Esophagus squamous epithelium (tissue), 5 donors: Measurements from ENCODE around the gene SAMD3. TPM values are rescaled to one million over a fixed set of nuclear protein-coding genes. Genes with fewer than 3 reads are reported as not detected.

Experiments used
- DNase-seq: peaks from one replicate; lab custom pipeline; 2025; lab: John Stamatoyannopoulos, UW
- H3K27ac ChIP-seq, 4 donors: fragments of 200-600 bp; sonication (generic); one replicate each; pipeline ENCODE4 v1.5.1; 2016 to 2019; ENCODE audit warnings: mild to moderate bottlenecking in 1 of 4
- H3K27me3 ChIP-seq, 4 donors: fragments of 200-600 bp; sonication (generic); 1 replicate in 3 of 4; 2 replicates in 1 of 4; pipeline versions ENCODE4 v1.5.1 to v1.6.0; 2017 to 2021; ENCODE audit warnings: antibody characterized with exemption in 1 of 4
- H3K36me3 ChIP-seq, 3 donors: fragments of 200-600 bp; sonication (generic); one replicate each; pipeline ENCODE4 v1.5.1; 2016 to 2019
- H3K4me1 ChIP-seq, 3 donors: fragments of 200-600 bp; sonication (generic); one replicate each; pipeline ENCODE4 v1.5.1; 2017 to 2019
- H3K4me3 ChIP-seq, 4 donors: fragments of 200-600 bp; sonication (generic); 1 replicate in 3 of 4; 2 replicates in 1 of 4; pipeline ENCODE4 v1.5.1; 2016 to 2019; ENCODE audit warnings: mild to moderate bottlenecking in 2 of 4, moderate library complexity in 1 of 4
- H3K9me3 ChIP-seq, 3 donors: fragments of 200-600 bp; sonication (generic); one replicate each; pipeline ENCODE4 v1.5.1; 2016 to 2019
- POLR2A ChIP-seq, 4 donors: fragments of 450-650 bp; IDR thresholded peaks; one replicate each; pipeline ENCODE4 v1.6.1; 2017; ENCODE audit warnings: antibody characterized with exemption in 4 of 4, mild to moderate bottlenecking in 4 of 4, moderate library complexity in 3 of 4
- WGBS, 2 donors: methylation state at CpG; one replicate each; pipeline ENCODE4 v1.1.5; 2018; 5-methylcytosine and 5-hydroxymethylcytosine counted together
- intact Hi-C: fragments of 100-400 bp; cut with DNase I; formaldehyde crosslinking; loops from one replicate; pipeline ENCODE4 v1.15.0; 2022
- total RNA-seq, 4 donors: library from RNA; depleted of rRNA; stranded (reverse); fragments of >200 nt; gene quantifications; one replicate each; pipeline ENCODE4 v1.1.0, GENCODE V29; 2016
- TF ChIP-seq, protein P1 (sequence below), 6 experiments: fragments of 450-650 bp in 4 of 6; fragments of 200-600 bp in 2 of 6; sonication (generic) in 2 of 6; IDR thresholded peaks; one replicate each; pipeline ENCODE4 v1.5.1; 2016 to 2019; ENCODE audit warnings: antibody characterized with exemption in 6 of 6, mild to moderate bottlenecking in 4 of 6, moderate library complexity in 4 of 6
- donor health status: DM: yes; HTN: yes; CAD: no.

SAMD3 gene
- total RNA-seq, 4 donors from 2014 or later = 0.12 to 3.8 (median 0.67) TPM

DNA sequence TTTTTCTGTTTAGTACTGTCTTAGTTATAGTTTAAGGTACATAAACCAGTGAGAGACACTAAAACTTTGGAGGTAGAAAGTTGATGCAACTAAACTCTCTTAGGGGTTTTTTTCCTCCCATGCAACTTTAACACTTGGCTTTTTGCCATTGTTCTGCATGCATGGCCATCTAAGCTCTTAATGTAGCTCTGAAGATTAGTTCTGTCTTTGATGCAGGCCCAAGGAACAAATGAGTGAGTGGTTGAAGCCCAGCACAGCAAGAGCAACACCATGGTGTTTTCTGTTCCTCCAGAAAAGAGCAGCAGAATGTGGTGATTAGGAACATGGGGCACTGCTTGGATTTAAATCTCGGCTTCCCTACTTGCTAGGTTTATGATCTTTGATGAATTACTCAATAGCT lies 115.0 kb downstream of the SAMD3 start:
- TF ChIP-seq, protein P1, sequence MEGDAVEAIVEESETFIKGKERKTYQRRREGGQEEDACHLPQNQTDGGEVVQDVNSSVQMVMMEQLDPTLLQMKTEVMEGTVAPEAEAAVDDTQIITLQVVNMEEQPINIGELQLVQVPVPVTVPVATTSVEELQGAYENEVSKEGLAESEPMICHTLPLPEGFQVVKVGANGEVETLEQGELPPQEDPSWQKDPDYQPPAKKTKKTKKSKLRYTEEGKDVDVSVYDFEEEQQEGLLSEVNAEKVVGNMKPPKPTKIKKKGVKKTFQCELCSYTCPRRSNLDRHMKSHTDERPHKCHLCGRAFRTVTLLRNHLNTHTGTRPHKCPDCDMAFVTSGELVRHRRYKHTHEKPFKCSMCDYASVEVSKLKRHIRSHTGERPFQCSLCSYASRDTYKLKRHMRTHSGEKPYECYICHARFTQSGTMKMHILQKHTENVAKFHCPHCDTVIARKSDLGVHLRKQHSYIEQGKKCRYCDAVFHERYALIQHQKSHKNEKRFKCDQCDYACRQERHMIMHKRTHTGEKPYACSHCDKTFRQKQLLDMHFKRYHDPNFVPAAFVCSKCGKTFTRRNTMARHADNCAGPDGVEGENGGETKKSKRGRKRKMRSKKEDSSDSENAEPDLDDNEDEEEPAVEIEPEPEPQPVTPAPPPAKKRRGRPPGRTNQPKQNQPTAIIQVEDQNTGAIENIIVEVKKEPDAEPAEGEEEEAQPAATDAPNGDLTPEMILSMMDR (IDR thresholded peaks at IDR 0.05) = no peak
- no peak for TF ChIP-seq POLR2A (IDR thresholded peaks at IDR 0.05)
- H3K4me1 ChIP-seq = no peaks in the 10 kb centered on the region
- no peak for DNase-seq
- 87% methylated on average over 1 of the region's 1 CpG for WGBS, 2 donors
- H3K27ac ChIP-seq = no peak overlapping the region
- no peaks in the 10 kb centered on the region for H3K9me3 ChIP-seq
- no peaks in the 10 kb centered on the region for H3K27me3 ChIP-seq
- H3K36me3 ChIP-seq = no peaks in the 10 kb centered on the region
- intact Hi-C loops = no loop called here
- no peak overlapping the region for H3K4me3 ChIP-seq

DNA sequence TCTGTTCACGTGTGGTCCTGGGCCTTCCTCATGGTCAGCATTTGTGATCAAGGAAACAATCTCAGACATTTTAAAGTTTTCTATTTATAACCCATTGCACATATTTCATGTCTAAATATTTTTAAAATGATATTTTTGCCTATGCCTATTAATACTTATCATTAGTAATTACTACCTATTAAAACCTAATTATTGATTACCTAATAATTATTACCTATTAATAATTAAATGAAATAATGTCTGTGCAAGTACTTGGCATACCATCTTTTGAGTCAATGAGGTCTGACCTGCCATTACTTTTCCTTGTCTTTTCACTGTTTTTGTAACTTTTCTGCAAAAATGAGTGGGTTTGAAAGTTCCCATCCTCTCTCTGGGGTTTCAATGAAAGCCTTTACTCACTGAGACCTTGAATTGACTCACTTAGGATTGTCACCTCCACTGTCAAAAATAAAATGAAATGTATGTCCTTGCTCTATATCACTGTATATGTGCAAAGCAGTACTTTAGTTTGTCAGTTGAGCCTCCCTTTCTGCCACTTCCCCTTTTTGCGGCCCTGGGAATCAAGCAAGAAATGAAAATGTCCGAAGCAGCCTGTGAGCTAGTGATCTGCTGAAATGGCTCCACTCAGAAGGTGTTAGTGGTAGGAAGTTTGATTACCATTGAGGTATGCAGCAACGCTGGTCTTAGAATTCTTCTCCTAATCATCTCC lies 116.6 kb downstream of the SAMD3 start:
- no peak for TF ChIP-seq POLR2A (IDR thresholded peaks at IDR 0.05)
- TF ChIP-seq, protein P1 (IDR thresholded peaks at IDR 0.05) = no peak
- no peaks in the 10 kb centered on the region for H3K9me3 ChIP-seq
- intact Hi-C loops = no loop called here
- no peak overlapping the region for H3K4me3 ChIP-seq
- no peaks in the 10 kb centered on the region for H3K4me1 ChIP-seq
- no peaks in the 10 kb centered on the region for H3K36me3 ChIP-seq
- no peaks in the 10 kb centered on the region for H3K27me3 ChIP-seq
- no peak for DNase-seq
- WGBS, 2 donors = 90 to 96% methylated on average over 4 of the region's 4 CpGs
- no peak overlapping the region for H3K27ac ChIP-seq

DNA sequence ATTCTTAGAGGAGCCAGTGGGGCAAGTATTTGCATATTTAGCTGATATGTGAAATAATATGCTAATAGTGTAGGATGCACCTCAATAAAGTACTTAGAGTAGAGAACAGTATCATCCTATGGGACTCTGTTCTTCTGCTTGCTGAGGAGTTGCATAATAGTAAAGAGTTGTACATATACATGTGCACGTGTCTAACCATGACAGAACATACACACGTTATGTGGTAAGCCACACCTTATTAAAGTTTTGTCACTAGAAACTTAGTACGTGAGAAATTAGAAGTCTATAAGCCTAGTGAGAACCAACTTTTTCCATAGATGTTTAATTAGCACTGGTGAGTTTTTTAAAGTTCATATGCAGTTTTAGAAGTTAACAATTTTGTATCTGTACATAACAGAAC lies 123.6 kb downstream of the SAMD3 start:
- Histone ChIP-seq H3K9me3 (no peaks in the 10 kb centered on the region), H3K4me1 (no peaks in the 10 kb centered on the region), H3K27ac (no peak overlapping the region), H3K36me3 (peaks cover 0 to 12% (median 0%) of the 10 kb centered on the region in 3 donors), H3K27me3 (no peaks in the 10 kb centered on the region), H3K4me3 (no peak overlapping the region)
- 85 to 87% methylated on average over 3 of the region's 3 CpGs for WGBS, 2 donors
- no peak for TF ChIP-seq POLR2A (IDR thresholded peaks at IDR 0.05)
- TF ChIP-seq, protein P1 (IDR thresholded peaks at IDR 0.05) = no peak
- intact Hi-C loops = no loop called here
- DNase-seq = no peak

DNA sequence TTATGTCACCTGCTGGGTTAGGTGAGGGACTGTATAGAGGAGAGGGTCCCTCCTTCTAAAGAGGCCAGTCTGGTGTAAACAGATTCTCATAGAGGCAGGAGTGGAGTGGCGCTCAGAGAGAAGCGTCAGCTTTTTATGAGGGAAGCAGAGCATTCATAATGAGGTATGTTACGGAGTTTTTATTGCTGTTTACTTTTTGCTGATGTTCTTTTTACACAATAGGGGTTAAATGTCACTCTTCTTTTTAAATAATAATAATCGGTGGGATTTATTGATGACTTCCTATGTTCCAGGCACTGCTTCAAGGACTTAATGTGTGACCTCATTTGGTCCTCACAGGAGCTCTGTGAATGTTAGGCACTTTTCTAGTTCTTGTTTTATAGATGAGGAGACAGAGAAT lies 124.4 kb downstream of the SAMD3 start:
- Histone ChIP-seq H3K27me3 (no peaks in the 10 kb centered on the region), H3K36me3 (peaks cover 0 to 16% (median 0%) of the 10 kb centered on the region in 3 donors), H3K9me3 (no peaks in the 10 kb centered on the region), H3K4me3 (no peak overlapping the region), H3K4me1 (no peaks in the 10 kb centered on the region), H3K27ac (no peak overlapping the region)
- DNase-seq = no peak
- TF ChIP-seq POLR2A (IDR thresholded peaks at IDR 0.05) = no peak
- TF ChIP-seq, protein P1 (IDR thresholded peaks at IDR 0.05) = no peak
- intact Hi-C loops = no loop called here
- WGBS, 2 donors = 83 to 89% methylated on average over 4 of the region's 4 CpGs

Other genes with a start within 250 kb of the SAMD3 start
- gene L3MBTL3, start 204.4 kb downstream of the SAMD3 start, total RNA-seq = 1 to 10 TPM; 1.2 to 5.3 (median 3.3) TPM
- 1 to 10 TPM in 1 of 4 donors, under 1 TPM in 2, not detected in 1; 0.31 to 1.9 (median 0.62) TPM for gene TMEM200A, start 143.1 kb upstream of the SAMD3 start, total RNA-seq